NCI-H1436 treated with DMSO at 0.1 percent for 48 hours (cell line): ENCODE results near the gene SNED1.

Experiments
- DNase-seq: peaks from one replicate; lab custom pipeline; 2025; lab: John Stamatoyannopoulos, UW

SNED1 gene

DNA sequence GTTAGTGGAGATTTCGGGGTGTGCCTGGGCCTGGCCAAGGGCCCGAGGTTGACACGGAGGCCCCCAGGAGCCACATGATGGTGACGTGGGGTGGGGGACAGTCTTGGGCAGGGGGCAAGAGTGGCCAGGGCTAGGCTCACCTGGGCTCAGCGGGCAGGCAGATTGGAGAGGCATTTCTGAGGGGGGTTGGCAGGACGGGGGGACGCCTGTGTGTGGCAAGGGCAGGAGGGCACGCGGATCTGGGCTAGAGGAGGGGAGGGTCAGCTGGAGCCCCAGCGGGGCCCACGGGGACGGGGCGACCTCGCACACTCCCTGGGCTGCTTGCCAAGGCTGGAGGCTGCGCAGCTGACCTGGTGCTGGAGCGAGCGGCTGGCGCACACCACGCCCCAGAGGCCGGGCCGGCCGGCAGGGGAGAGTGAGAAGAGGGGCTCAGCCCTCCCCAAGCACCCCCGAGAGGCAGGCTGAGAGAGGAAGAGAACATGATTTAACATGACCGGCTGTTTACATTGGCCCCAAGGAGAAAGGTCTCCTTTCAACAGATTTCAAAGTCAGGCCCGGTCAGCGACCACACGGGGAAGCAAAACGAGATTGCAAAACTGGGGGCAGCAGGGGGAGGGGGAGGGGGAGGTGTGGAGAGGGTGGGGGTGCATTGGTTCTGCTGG lies 38.0 kb upstream of the SNED1 start:
- no peak for DNase-seq

DNA sequence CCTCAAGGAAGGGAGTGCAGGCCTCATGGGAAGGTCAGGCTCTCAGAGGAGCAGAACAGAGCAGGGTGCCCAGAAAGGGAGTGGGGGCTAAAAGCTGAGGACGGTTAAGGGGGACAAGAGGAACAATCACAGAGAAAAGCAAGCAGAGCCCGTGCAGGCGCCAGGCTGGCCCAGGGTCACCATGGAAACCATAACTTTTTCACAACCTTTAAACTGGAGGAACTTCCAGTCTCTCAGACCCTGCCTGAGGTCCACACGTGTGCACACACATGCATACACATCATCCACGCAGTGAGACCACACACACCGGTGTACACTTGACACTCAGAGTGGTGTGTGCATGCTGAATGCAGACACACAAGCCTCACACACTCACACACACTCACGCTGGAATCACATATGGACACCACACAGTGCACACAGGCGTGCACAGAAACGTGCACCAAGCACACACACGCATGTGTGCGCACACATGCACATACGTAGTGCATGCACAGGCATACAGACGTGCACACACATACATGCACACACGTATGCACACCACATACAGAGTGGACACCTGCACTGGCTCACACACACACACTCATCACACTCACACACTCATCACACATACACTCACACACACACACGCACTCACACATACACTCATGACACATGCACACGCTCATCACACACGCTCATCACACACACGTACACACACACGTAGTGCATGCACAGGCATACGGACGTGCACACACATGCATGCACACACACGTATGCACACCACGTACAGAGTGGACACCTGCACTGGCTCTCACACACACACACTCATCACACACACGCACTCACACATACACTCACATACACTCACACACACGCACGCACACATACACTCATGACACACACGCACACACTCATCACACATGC lies 37.2 kb upstream of the SNED1 start:
- DNase-seq = no peak

DNA sequence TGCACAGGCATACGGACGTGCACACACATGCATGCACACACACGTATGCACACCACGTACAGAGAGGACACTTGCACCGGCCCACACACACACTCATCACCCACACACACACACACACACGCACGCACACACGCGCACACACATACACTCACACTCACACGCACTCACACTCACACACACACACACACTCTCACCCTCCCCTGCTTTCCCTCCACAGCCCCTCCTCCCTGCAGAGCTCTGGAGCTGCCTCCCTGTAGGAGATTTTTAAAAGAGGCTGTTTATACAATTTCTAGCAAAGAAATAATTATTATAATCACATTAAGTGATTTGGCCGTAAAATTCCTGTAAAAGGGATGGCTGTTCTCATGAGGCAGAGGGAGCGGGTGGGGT lies 36.5 kb upstream of the SNED1 start:
- no peak for DNase-seq

DNA sequence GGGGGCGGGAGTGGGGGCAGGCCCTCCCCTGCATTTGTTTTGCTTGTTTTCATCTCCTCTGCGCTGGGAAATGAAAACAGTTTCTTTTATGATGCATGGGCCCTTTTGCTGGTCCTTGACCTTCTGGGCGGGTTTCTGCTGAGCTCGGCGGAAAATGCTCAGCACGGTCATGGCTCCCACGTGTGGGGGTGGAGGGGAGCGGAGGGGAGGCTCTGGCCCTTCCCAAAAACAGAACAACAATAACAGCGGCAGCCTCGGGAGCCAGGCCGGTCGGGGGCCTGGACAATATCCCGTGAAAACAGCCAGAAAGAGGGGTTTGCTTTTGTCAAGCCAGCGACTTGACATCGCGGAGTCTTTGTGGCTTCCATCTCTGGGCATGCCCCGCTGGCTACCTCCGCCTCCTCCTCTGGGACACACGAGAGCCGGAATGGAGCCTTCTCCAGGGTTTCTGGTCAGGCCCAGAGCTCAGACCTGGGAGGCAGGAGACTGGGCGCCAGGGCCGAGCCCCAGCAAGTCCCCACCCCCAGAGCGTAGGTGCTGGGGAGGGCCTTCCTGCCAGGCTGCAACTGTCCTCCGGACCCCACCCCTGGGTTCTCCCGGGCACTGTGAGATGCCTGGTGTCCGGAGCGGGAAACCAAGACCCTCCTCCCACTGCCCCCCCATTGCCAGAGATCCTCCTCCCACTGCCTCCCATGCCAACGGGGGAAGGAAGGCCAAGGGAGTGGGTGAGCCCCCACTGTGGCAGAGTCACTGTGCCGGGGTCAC lies 35.9 kb upstream of the SNED1 start:
- DNase-seq = no peak

DNA sequence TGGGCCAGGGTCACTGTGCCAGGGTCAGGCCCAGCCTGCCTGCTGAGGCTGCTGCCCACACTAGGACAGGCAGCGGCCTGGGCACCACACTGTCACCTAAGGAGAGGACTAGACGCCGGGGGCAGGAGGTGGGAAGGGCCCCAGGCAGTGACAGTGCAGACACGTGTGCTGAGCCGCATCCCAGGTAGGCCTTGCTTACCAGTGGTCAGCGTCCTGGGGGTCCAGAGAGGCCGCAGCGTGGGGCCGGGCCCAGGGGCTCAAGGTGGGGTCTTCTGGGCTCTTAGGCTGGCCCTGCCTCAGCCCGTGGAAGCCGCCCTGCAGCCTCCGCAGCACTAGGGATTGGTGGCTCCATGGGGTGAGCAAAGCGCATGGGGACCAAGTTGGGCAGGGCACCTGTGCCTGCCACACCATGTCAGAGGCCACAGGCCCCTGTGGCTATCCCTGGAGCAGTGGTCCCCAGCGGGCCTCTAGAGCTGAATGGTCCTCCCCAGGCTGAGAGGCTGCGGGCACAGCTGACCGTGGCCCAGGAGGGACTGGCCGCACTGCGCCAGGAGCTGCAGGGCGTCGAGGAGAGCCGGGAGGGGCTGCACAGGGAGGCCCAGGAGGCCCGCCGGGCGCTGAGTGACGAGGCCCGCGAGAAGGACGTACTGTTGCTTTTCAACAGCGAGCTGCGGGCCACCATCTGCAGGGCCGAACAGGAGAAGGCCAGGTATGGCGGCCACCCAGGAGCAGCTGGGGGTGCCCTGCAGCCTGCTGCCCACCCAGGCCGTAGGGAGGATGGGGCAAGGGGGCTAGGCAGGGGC lies 35.2 kb upstream of the SNED1 start:
- no peak for DNase-seq

DNA sequence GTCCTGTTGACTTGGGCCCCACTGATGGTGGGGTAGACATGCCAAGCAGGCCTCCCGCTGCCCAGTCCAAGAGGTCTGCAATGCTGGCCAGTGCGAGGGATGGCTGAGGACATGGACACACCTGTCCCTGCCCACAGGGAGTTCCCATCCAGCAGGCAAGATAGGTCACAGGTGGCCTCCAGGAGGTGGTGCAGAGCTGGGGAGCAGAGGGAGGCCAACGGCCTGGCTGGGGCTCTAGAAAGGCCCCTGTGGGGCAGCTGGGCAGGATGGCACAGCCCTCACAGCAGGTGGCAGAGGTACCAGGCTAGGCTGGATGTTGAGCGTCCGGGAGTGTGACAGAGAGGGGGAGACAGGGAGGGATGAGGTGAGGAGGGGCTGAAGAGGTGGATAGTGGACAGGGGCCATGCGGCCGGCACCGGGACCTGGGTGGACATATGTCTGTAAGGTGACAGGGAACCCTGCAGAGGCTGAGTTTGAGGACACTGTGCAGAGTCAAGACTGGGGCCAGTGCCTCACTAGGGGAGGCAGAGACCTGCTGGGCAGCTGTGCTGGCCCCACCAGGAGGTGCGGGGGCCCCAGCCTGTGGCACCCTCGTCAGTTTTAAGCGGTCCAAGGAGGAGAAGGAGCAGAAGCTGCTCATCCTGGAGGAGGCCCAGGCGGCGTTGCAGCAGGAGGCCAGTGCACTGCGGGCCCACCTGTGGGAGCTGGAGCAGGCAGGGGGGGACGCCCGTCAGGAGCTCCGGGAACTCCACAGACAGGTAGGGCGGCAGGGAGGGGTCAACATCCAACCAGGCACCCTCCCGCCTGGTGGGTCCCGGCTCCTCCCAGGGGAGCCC lies 34.3 kb upstream of the SNED1 start:
- DNase-seq = no peak

DNA sequence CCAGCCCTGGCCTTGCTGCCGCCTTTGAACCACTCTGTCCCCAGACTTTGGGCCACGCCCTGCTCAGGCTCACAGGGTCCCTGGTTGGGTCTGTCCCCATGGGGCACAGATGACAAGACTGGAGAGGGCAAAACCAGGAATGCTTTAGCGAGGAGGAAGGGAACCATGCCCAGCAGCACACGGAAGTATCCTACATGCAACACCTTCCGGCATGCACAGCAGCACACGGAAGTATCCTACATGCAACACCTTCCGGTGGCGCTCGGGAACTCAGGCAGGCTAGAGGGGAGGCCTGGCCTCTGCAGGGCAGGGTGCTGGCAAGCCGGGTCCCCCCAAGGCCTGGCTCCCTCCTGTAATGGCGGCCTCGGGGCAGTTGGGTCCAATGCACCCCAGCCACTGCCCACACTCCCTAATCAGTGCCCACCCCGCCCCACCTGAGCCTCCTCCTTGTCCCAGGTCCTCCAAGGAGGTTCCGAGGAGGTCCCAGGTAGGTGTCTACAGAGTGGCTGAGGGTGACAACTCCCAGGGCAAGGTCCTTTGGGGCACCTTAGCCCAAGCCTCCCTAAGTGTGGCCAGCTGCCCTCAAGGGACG lies 33.6 kb upstream of the SNED1 start:
- no peak for DNase-seq

DNA sequence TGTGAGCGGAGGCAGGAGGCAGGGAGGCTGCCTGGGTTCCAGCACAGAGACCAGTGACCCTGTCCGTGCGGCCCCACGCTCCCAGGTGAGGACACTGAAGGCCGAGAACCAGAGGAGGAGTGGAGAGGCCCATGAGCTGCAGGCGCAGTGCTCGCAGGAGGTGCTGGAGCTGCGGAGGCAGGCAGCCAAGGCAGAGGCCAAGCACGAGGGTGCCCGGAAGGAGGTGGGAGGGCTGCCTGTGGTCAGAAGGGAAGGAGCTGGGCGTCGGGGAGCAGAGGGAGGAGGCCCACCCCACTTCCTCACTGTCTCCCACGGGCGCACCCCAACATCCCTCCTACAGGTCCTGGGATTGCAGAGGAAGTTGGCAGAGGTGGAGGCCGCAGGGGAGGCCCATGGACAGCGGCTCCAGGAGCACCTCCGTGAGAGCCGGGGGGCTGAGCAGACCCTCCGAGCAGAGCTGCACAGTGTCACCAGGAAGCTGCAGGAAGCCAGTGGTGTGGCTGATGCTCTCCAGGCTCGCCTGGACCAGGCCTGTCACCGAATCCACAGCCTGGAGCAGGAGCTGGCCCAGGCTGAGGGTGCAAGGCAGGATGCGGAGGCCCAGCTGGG lies 33.0 kb upstream of the SNED1 start:
- DNase-seq = no peak

DNA sequence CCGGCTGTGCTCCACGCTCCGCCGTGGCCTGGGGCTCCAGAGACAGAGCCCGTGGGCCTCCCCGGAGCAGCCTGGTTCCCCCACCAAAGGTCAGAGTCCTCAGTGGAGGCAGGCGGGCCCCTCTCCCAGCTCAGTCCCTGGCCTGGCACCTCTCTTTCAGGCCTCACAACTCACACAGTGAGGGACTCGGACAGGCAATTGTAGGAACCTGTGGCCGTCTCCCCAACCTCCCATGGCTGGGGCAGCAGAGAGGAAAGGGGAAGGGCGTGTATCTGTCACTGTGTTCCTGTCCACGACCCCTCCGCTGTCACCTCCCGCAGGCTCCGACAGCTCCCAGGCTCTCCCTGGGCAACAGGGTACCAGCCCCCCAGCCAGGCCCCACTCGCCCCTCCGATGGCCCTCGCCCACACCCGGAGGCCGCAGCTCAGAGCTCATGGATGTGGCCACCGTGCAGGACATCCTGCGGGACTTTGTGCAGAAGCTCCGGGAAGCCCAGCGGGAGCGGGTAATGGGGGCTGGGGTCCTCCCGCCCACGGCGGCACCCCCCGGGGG lies 32.4 kb upstream of the SNED1 start:
- no peak for DNase-seq

DNA sequence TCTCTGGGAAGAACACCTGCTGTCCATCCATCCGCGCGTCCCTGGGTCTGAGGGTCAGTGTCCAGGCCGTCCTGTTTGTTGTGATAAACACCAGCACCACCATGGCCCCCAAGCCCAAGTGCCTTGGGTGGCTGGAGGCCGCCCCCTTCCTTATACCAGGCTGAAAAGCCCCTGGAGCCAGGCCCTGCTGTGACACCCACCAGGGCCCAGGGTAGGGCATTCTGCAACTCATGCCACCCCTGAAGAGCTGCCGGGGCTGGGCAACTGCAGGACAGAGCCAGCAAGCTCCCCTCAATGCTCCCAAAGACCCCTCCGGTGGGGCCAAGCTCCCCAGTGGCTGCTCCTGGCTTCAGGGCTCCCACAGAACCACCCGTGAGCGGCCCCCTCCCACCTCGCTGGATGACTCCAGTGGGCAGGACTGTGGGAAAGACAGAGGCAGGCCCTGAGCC lies 31.9 kb upstream of the SNED1 start:
- DNase-seq = no peak

DNA sequence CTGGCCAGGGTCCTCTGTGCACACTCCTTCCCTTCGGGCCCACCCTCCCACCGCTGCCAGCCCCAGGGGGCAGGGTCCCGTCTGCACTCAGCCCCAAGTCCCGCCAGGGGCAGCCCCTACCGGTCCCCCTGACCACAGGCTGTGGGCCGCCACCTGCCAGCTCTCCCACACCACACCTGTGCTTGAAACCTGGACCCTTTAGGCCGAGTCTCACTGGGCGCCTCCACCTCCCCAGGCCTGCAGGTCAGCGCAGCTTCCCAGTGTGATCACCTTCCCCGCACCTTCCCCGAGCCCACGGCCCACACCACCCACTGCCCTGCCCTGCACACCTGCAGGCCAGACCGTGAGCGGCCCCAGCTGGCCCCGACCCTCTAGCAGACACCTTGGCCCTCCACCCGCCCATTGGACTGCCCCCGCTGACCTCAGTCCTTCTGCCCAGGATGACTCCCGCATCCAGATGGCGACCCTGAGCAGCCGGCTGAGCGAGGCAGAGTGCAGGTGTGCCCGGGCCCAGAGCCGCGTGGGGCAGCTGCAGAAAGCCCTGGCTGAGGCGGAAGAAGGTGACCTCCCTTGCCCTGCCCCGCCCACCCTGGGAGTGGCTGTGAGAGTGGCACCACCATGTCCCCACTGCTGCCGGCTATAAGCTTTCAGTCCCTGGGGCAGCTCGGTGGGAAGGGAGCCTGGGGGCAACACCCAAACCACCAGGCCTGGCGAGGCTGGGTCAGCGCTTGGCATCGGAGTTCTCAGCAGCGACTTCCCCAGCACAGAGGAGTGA lies 31.3 kb upstream of the SNED1 start:
- DNase-seq = no peak

DNA sequence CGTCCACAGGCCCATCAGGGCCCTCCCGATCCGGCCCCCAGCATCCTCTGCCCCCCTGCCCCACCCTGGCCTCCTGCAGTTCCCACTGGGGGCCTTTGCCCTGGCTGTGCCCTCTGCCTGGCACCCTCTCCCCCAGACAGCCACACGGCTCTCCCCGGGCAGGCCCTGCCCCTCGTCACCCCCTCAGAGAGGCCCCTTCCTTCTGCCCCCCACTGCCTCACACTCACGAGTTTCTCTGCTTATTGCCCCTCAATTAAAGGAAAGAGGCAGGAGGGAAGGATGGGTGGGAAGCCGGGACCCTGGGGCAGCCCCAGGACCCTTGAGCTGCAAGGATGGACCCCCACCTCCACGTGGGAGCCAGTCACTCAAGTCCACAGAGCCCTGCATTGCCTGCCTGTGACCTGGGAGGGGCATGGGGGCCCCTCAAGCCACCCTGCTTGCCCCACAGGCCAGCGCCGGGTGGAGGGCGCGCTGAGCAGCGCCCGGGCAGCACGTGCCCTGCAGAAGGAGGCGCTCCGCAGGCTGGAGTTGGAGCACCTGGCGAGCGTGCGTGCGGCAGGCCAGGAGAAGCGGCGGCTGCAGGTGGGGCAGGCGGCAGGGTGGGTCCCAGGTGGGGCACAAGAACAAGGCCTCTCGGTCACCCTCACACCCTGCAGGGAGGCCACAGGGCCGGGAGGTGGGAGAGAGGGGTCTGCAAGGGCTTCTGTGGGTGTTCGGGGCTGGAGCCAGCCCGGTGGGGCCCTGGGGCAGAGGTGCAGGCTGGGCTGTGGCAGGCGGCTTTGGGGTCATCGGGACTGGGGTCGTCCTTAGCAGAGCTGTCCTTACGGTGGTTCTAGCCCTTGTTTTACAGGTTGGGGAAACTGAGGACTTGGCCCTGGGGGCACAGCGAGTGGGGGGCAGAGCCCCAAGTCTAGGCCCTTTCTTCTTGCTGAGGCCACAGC lies 30.5 kb upstream of the SNED1 start:
- DNase-seq = no peak

DNA sequence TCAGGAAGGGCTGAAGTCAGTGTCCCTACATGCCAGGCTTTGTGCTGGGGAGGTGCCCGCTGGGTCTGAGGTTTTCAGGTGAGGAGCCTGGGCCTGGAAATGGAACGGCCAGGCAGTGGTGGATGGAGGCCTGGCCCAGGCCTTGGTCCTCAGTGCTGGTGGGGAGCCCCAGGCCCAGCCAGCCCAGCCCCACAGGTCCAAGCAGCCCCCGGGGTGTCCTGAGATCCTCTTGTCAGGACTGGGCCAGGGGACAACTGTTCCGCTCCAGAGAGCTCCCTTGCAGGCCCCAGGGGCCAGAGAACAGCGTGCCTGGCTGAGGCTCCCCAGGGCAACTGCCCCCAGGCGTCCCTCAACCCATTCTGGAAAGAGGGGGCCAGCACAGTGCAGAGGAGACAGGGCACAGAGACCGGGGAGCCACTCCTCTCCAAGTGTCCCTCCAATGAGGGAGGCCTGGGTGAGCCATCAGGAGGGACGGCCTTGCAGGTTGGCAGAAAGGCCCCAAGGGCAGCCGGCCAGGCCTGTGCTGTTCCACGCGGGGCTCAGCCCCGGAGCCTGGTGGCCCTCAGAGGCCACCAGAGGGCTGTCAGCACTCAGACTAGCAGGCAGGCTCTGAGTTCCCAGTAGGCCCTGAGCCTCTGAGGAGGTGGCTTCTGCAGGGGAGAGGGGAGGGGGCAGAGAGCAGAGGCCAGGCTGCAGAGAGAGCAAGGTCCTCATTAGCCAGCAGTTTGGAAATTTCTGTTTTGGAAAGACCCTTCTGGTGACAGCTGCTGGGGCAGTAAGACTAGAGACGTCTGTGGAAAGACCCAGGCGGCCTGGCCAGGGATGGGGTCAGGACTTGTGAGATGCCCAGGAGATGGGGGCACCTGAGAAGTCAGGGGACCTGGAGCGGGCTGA lies 29.4 kb upstream of the SNED1 start:
- no peak for DNase-seq

DNA sequence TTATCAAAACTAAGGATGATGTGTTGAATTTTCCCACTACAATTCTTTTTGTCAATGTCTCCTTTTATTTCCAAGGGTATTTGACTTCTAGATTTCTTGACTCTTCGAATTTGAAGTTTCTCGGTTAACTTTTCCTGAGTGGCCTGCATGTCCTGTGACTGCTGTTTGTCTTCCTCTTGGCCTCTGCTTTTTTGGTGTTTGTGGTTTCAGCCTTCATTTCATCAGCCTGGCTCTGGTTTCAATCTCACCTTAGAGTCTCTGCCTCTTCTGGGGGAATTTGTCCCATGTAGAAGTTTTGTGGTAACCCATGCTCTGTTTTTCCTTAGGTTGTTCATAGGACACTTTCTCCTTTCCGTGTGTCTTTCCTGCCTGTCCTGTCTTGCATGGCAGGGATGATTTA lies 28.3 kb upstream of the SNED1 start:
- no peak for DNase-seq

DNA sequence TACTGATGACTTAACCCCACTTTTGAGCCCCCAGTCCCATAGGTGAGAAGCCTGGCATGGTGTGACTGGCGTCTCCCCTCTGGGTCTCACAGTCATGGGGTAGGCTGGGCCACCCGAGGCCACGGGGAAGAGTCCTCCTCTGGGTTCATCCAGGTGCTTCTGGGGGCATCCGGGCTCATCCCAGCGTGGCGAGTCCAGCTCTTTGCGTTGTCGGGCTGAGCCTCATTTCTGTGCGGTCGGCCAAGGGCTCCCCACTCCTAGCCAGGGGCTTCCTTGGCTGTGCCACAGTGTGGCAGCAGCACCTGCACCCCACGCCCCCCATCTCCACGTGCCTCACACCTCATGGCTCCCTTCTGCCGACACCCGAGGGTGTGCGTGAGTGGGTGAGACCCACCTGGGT lies 27.6 kb upstream of the SNED1 start:
- no peak for DNase-seq

DNA sequence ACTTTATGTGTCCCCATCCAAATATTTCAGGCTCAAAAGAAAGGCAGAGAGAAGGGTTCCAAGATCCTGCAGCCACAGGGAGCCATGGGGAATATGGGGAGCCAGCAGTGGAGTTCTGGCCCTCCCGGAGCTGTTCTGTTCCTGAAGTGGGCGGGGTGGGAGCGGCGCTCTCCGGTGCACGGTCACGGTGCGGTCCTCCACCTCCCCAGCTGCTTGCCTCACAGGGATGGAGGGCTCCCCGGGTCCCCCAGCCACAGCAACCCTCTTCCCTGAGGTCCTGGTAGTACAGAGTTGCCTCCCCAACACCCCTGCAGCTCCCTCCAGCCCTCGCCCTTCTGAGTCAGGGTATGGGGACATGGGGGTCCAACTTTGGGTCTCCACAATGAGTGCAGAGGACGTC lies 26.2 kb upstream of the SNED1 start:
- DNase-seq = no peak
